ENCODE results near the gene DCBLD2.

DNA sequence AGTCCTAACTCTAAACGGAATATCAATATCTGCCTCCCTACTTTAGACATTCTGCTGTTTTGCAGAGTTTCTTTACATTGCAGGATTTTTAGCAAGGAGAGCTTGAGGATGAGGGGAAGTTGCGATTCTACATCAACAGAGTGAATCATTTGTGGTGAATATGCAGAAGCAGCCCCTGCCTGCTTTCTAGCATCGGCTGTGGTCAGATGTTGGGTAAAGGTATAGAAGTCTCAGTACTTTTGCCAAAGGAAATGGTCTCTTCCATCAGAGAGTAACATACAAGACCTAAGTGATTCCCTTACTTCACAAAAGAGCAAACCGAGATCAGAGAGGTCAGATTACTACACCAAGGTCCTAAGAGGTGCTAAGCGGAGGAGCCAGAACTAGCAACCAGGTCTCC, 123.1 kb downstream of the DCBLD2 start:
- TF ChIP-seq CTCF (conservative IDR thresholded peaks at IDR 0.05; ENCODE audit: low read length), result no peak
- no peak for TF ChIP-seq EZH2phosphoT487 (IDR thresholded peaks at IDR 0.05; ENCODE audit: borderline replicate concordance, low read depth, low read length)

All from OCI-LY7 (cell line).